GM23338 (cell line): Measurements from ENCODE around the gene PSMD2.

Source experiments
- CTCF ChIP-seq, 2 experiments: fragments of 200-600 bp in 1 of 2; sonication (generic) in 1 of 2; conservative IDR thresholded peaks; 2 replicates each; pipeline versions ENCODE4 v1.5.1 to v1.6.1; 2016 to 2017; ENCODE audit warnings: antibody characterized with exemption in 2 of 2, low read depth in 2 of 2, mild to moderate bottlenecking in 2 of 2, moderate library complexity in 1 of 2
- EZH2 ChIP-seq: fragments of 200-600 bp; sonication (generic); IDR thresholded peaks from one replicate; pipeline ENCODE4 v1.8.0; 2017; ENCODE audit warnings: antibody characterized with exemption, mild to moderate bottlenecking, low read depth; ENCODE audit not compliant: unreplicated experiment
- EZH2phosphoT487 ChIP-seq: fragments of 200-600 bp; sonication (generic); IDR thresholded peaks from one replicate; pipeline ENCODE4 v1.8.1; 2018; ENCODE audit warnings: antibody characterized with exemption; ENCODE audit not compliant: unreplicated experiment
- POLR2AphosphoS5 ChIP-seq: IDR thresholded peaks from 2 replicates; pipeline ENCODE4 v1.6.1; 2016; ENCODE audit warnings: antibody characterized with exemption, low read depth
- REST ChIP-seq: IDR thresholded peaks from one replicate; pipeline ENCODE4 v1.6.1; 2018; ENCODE audit warnings: antibody characterized with exemption; ENCODE audit not compliant: unreplicated experiment
- TF ChIP-seq, protein P1 (sequence below): IDR thresholded peaks from 2 replicates; pipeline ENCODE4 v1.6.1; 2016; ENCODE audit warnings: antibody characterized with exemption

- TF ChIP-seq CTCF (conservative IDR thresholded peaks at IDR 0.05; ENCODE audit: low read depth in 2 of 2): no peak
- no peak for TF ChIP-seq EZH2phosphoT487
- TF ChIP-seq POLR2AphosphoS5: no peak
- TF ChIP-seq REST: no peak
- TF ChIP-seq, protein P1, sequence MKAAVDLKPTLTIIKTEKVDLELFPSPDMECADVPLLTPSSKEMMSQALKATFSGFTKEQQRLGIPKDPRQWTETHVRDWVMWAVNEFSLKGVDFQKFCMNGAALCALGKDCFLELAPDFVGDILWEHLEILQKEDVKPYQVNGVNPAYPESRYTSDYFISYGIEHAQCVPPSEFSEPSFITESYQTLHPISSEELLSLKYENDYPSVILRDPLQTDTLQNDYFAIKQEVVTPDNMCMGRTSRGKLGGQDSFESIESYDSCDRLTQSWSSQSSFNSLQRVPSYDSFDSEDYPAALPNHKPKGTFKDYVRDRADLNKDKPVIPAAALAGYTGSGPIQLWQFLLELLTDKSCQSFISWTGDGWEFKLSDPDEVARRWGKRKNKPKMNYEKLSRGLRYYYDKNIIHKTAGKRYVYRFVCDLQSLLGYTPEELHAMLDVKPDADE: no peak
- TF ChIP-seq EZH2: no peak
These were observed 40.1 kb upstream of the PSMD2 start for GRCh38 chr3:184258926-184259325.
